IMR-90 (cell line): ENCODE results near the gene SLC35E4.
A peak's percentile ranks its signal among the peaks of the same experiment; 100 is the strongest.

Experiments
- BHLHE40 ChIP-seq: fragments of 150-350 bp; IDR thresholded peaks from 2 replicates; pipeline ENCODE4 v1.6.1; 2016; ENCODE audit warnings: mild to moderate bottlenecking, low read depth, low read length
- CEBPB ChIP-seq: IDR thresholded peaks from 2 replicates; pipeline ENCODE4 v1.6.1; 2012; ENCODE audit warnings: low read depth, low read length, improper control_type of control experiment
- CHD1 ChIP-seq: IDR thresholded peaks from 2 replicates; pipeline ENCODE4 v1.6.1; 2012; ENCODE audit warnings: low read depth, low read length, improper control_type of control experiment
- POLR2A ChIP-seq: IDR thresholded peaks from 2 replicates; pipeline ENCODE4 v1.6.1; 2012; ENCODE audit warnings: mild to moderate bottlenecking, low read depth, low read length
- RAD21 ChIP-seq: IDR thresholded peaks from 2 replicates; pipeline ENCODE4 v1.6.1; 2012; ENCODE audit warnings: low read length, improper control_type of control experiment
- RCOR1 ChIP-seq: IDR thresholded peaks from 2 replicates; pipeline ENCODE4 v1.6.1; 2012; ENCODE audit warnings: mild to moderate bottlenecking, low read length, improper control_type of control experiment; ENCODE audit not compliant: insufficient replicate concordance
- TF ChIP-seq, protein P1 (sequence below): fragments of 150-350 bp; IDR thresholded peaks from 2 replicates; pipeline ENCODE4 v1.6.1; 2017; ENCODE audit warnings: mild to moderate bottlenecking, antibody characterized with exemption, low read length, low read depth
- TF ChIP-seq, protein P2 (sequence below): conservative IDR thresholded peaks from 2 replicates; pipeline ENCODE4 v1.5.1; 2012; ENCODE audit warnings: mild to moderate bottlenecking, low read depth, low read length, improper control_type of control experiment

DNA sequence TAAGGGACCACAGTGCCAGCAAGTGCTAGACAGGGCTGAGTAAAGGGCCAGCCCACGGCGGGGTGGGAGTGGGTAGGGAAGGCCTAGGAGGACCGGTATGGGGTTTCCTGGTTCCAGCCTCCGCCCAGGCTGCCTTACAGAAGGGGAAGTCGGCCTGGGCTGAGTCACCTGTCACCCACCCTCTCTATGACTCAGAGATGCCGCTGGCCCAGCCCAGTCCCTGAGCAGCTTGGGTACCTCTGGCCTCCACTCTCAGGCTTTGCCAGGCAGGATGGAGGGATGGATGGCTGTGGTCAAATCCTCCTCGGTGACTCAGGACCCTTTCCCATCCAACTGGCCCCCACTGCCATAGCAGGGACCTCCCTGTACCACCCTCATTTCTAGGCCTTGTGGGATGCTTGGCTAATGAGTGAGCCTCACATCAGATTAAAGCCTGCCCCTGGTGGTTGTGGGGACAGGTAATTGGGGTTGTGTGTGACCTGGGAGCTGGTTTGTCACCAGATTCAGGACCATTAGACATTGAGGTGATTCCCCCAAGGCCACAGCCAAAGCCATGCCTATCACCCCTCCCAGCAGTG, 13.9 kb downstream of the SLC35E4 start:
- TF ChIP-seq, protein P1, sequence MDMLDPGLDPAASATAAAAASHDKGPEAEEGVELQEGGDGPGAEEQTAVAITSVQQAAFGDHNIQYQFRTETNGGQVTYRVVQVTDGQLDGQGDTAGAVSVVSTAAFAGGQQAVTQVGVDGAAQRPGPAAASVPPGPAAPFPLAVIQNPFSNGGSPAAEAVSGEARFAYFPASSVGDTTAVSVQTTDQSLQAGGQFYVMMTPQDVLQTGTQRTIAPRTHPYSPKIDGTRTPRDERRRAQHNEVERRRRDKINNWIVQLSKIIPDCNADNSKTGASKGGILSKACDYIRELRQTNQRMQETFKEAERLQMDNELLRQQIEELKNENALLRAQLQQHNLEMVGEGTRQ, result no peak
- TF ChIP-seq, protein P2, sequence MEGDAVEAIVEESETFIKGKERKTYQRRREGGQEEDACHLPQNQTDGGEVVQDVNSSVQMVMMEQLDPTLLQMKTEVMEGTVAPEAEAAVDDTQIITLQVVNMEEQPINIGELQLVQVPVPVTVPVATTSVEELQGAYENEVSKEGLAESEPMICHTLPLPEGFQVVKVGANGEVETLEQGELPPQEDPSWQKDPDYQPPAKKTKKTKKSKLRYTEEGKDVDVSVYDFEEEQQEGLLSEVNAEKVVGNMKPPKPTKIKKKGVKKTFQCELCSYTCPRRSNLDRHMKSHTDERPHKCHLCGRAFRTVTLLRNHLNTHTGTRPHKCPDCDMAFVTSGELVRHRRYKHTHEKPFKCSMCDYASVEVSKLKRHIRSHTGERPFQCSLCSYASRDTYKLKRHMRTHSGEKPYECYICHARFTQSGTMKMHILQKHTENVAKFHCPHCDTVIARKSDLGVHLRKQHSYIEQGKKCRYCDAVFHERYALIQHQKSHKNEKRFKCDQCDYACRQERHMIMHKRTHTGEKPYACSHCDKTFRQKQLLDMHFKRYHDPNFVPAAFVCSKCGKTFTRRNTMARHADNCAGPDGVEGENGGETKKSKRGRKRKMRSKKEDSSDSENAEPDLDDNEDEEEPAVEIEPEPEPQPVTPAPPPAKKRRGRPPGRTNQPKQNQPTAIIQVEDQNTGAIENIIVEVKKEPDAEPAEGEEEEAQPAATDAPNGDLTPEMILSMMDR, result no peak
- TF ChIP-seq BHLHE40 (no peak), POLR2A (no peak), CEBPB (no peak), RCOR1 (peak; percentile 40), CHD1 (no peak), RAD21 (0 out of 2 replicates have a peak, but pooled peaks have one; percentile 4)
